ENCODE measurements around the gene ADGRB2. TPM values are rescaled to one million over a fixed set of nuclear protein-coding genes. Genes with fewer than 3 reads are reported as not detected.

ADGRB2 gene
- total and polyA plus RNA-seq, 2 of the 4 experiments (the other 2 are of a cell fraction): 2.2 to 11.9 TPM

DNA sequence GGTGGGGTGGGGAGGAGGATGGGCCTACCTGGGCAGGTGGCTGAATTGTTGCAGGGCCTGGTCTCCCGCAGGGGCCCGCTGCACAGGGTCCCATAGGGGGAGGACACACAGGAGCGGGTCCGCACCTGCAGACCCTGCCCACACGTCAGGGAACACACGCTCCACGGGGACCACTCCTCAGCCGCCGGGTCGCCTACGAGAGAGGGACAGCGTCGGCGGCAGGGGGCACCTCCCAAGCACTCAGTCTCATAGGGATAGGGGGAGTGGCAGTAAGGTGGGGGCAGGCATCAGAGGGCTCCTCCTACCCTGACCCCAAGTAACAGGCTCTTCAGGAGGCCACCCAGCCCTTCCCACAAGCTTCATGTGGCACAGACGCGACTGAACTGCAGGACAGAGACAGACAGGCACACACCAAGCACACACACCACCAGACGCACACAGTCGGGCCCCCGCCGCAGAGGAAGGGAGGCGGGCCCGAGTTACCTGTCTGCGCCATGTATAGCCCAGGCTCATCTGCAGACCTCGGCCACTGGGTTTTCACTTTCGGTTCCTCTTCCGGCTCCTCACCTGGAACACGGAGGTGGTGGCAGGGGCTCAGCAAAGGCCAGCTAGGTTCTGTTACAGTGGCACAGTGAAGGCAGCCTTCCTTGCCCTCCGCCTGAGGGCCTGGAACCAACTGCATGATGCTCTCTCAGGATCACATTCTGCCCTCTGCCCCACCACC, 19.8 kb downstream of the ADGRB2 start:
- H3K9me3 ChIP-seq (ENCODE audit: control insufficient read depth, insufficient read depth, low read length): no peaks in the 10 kb centered on the region
- no peak overlapping the region for H3K18ac ChIP-seq (ENCODE audit: low read depth, low read length)
- intact Hi-C loops (cut with micrococcal nuclease): no loop called here
- no peaks in the 10 kb centered on the region for H3K79me1 ChIP-seq (ENCODE audit: low read depth in 1 of 2, low read length in 2 of 2)
- no peak overlapping the region for H3K9ac ChIP-seq (ENCODE audit: low read depth, low read length)
- H3K4ac ChIP-seq (ENCODE audit: low read depth, low read length): no peak overlapping the region
- no TSS peak for BruUV-seq (replicated peaks)
- ChIA-PET POLR2A (ENCODE audit: unreplicated experiment) (no interaction called here), CTCF (interaction anchor here (1.4 kb wide), 1 partner anchor 32 kb away, joined by 4 read pairs; no protein-coding TSS in a partner anchor)
- no peak overlapping the region for H2BK5ac ChIP-seq (ENCODE audit: low read depth, low read length, poor library complexity, severe bottlenecking)
- peaks cover 23% of the 10 kb centered on the region; the same call in 1 of the 2 replicates for H4K20me1 ChIP-seq (ENCODE audit: insufficient read depth, low read length)
- in situ Hi-C loops (cut with MboI; ENCODE audit: low sequenced_read_pairs): loop anchor here (10.0 kb wide), 1 partner anchor 80 kb away; no protein-coding TSS in a partner anchor
- no peaks in the 10 kb centered on the region for H3K27me3 ChIP-seq (ENCODE audit: control insufficient read depth, insufficient read depth, low read length)
- H3K27ac ChIP-seq (ENCODE audit: insufficient read depth, low read length): no peak overlapping the region
- TF ChIP-seq, protein P1, sequence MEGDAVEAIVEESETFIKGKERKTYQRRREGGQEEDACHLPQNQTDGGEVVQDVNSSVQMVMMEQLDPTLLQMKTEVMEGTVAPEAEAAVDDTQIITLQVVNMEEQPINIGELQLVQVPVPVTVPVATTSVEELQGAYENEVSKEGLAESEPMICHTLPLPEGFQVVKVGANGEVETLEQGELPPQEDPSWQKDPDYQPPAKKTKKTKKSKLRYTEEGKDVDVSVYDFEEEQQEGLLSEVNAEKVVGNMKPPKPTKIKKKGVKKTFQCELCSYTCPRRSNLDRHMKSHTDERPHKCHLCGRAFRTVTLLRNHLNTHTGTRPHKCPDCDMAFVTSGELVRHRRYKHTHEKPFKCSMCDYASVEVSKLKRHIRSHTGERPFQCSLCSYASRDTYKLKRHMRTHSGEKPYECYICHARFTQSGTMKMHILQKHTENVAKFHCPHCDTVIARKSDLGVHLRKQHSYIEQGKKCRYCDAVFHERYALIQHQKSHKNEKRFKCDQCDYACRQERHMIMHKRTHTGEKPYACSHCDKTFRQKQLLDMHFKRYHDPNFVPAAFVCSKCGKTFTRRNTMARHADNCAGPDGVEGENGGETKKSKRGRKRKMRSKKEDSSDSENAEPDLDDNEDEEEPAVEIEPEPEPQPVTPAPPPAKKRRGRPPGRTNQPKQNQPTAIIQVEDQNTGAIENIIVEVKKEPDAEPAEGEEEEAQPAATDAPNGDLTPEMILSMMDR (conservative IDR thresholded peaks at IDR 0.05; ENCODE audit: low read depth, low read length): no peak
- H3K36me3 ChIP-seq (ENCODE audit: control insufficient read depth, insufficient read depth, low read length): peaks cover 3% of the 10 kb centered on the region; the same call in 1 of the 2 replicates
- no peak overlapping the region for H3K23ac ChIP-seq (ENCODE audit: low read depth, low read length)
- no peak for DNase-seq
- no peak overlapping the region for H3K56ac ChIP-seq (ENCODE audit: extremely low read depth, insufficient read depth, low read length)
- ATAC-seq (ENCODE audit: low read depth): no peak
- H3K14ac ChIP-seq (replicated peaks; ENCODE audit: low read depth, low read length): no peak overlapping the region
- no peak overlapping the region for H3K4me2 ChIP-seq (ENCODE audit: low read depth, low read length)
- H4K91ac ChIP-seq (ENCODE audit: insufficient read depth, low read depth, low read length): no peak overlapping the region
- dilution Hi-C loops (cut with HindIII; ENCODE audit: low sequenced_read_pairs, unreplicated experiment): no loop called here
- H2BK15ac ChIP-seq (ENCODE audit: low read depth, low read length): no peak overlapping the region
- peaks cover 12% of the 10 kb centered on the region; the same call in 1 of the 2 replicates for H3K4me1 ChIP-seq (ENCODE audit: control insufficient read depth, insufficient read depth, low read length)
- no peak overlapping the region for H2AFZ ChIP-seq (replicated peaks; ENCODE audit: low read length, poor library complexity)
- no peak overlapping the region for H3K4me3 ChIP-seq (ENCODE audit: insufficient read depth, low read depth, low read length)
- H4K8ac ChIP-seq (ENCODE audit: low read depth in 2 of 2, low read length in 2 of 2): no peak overlapping the region
- peaks cover 2% of the 10 kb centered on the region; the same call in 1 of the 2 replicates for H3K9me1 ChIP-seq (ENCODE audit: insufficient read depth, low read length)
- no peak overlapping the region for H2BK20ac ChIP-seq (ENCODE audit: low read depth, low read length)
- H4K5ac ChIP-seq (ENCODE audit: low read depth, low read length): no peak overlapping the region
- H2AK9ac ChIP-seq (replicated peaks; ENCODE audit: low read depth, low read length, poor library complexity): peak overlapping the region; percentile 78
- H2BK120ac ChIP-seq (ENCODE audit: low read depth, low read length): no peak overlapping the region
- no peak overlapping the region for H2AK5ac ChIP-seq (ENCODE audit: low read depth, low read length)
- 91% methylated on average over 11 of the region's 28 CpGs; no CpG with 5 or more reads in 1 of the 2 experiments for WGBS, 2 experiments (ENCODE audit: extremely low coverage in 2 of 2, insufficient read length in 1 of 2)

Measured in IMR-90 (cell line).